ENCODE measurements around the gene SCO2.

SCO2 gene

GRCh38 chr22:50530877-50531545 is 5.6 kb upstream of the SCO2 start:
- TF ChIP-seq CTCF (IDR thresholded peaks at IDR 0.05; ENCODE audit: insufficient read depth, missing control alignments): no peak
- no peak for DNase-seq (ENCODE audit: insufficient read length, low spot score)
- no peak for FAIRE-seq

- FAIRE-seq: no peak
- TF ChIP-seq CTCF (IDR thresholded peaks at IDR 0.05; ENCODE audit: insufficient read depth, missing control alignments): no peak
- no peak for DNase-seq (ENCODE audit: insufficient read length, low spot score)
Measured at GRCh38 chr22:50530580-50530876, 5.1 kb upstream of the SCO2 start.

- DNase-seq (ENCODE audit: insufficient read length, low spot score): no peak
Measured at GRCh38 chr22:50529897-50530579, 4.6 kb upstream of the SCO2 start, which contains the start of gene TYMP. TYMP (minus strand) TSS chr22:50530012; CDS start chr22:50529709, 303 bp downstream.

GRCh38 chr22:50529416-50529896 is 4.1 kb upstream of the SCO2 start:
- DNase-seq (ENCODE audit: insufficient read length, low spot score) (no peak), FAIRE-seq (no peak)
- TF ChIP-seq CTCF (IDR thresholded peaks at IDR 0.05; ENCODE audit: insufficient read depth, missing control alignments): no peak

More at GRCh38 chr22:50529897-50530579, 4.6 kb upstream of the SCO2 start, which contains the start of gene TYMP:
- TF ChIP-seq CTCF (IDR thresholded peaks at IDR 0.05; ENCODE audit: insufficient read depth, missing control alignments): no peak
- FAIRE-seq: no peak

GRCh38 chr22:50528682-50529415 is 3.5 kb upstream of the SCO2 start:
- TF ChIP-seq CTCF (IDR thresholded peaks at IDR 0.05; ENCODE audit: insufficient read depth, missing control alignments): no peak
- DNase-seq (ENCODE audit: insufficient read length, low spot score) (no peak), FAIRE-seq (no peak)

- no peak for FAIRE-seq
- no peak for TF ChIP-seq CTCF (IDR thresholded peaks at IDR 0.05; ENCODE audit: insufficient read depth, missing control alignments)
Measured at GRCh38 chr22:50527921-50528681, 2.7 kb upstream of the SCO2 start.

More at GRCh38 chr22:50527921-50528681, 2.7 kb upstream of the SCO2 start:
- DNase-seq (ENCODE audit: insufficient read length, low spot score): no peak
